ENCODE data around the gene KBTBD8.

DNA sequence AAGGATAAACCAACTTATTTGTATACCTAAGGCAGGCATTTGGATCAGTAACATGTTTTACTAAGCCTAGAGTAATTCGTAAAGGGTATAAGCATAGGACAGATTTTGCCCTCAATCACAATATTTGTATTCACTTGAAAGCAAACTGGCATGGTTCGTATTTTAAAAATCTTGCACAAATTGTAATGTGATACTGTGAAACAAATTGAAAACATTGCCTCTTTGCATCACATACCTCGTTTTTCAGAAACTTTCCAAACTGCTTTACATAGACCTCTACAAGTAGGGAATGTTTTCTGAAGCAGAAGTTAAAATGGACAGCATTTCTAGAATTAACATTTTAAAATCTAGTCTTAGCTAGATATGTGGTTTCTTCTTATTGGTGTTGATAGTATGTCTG, 11.6 kb downstream of the KBTBD8 start:
- TF ChIP-seq CTCF (IDR thresholded peaks at IDR 0.05) (no peak), POLR2A (IDR thresholded peaks at IDR 0.05) (no peak)

Measured in tibial nerve (tissue), 3 donors.